Occipital lobe (tissue), 2 donors: ENCODE data around the gene TRUB2. TPM values are rescaled to one million over a fixed set of nuclear protein-coding genes. Genes with fewer than 3 reads are reported as not detected.
"Not testable (repeated sequence)": the region's sequence is repeated elsewhere in the genome, so short reads cannot be mapped to it uniquely, and the experiment has no call there.

Experiments used
- DNase-seq: peaks from one replicate; lab custom pipeline; 2025; lab: John Stamatoyannopoulos, UW
- total RNA-seq: library from RNA; depleted of rRNA; stranded (reverse); fragments of >200 nt; gene quantifications from one replicate; pipeline ENCODE4 v1.2.3, GENCODE V29; 2014

Gene TRUB2
- total RNA-seq, 1 donor from 2014 or later = 24.0 TPM

DNA sequence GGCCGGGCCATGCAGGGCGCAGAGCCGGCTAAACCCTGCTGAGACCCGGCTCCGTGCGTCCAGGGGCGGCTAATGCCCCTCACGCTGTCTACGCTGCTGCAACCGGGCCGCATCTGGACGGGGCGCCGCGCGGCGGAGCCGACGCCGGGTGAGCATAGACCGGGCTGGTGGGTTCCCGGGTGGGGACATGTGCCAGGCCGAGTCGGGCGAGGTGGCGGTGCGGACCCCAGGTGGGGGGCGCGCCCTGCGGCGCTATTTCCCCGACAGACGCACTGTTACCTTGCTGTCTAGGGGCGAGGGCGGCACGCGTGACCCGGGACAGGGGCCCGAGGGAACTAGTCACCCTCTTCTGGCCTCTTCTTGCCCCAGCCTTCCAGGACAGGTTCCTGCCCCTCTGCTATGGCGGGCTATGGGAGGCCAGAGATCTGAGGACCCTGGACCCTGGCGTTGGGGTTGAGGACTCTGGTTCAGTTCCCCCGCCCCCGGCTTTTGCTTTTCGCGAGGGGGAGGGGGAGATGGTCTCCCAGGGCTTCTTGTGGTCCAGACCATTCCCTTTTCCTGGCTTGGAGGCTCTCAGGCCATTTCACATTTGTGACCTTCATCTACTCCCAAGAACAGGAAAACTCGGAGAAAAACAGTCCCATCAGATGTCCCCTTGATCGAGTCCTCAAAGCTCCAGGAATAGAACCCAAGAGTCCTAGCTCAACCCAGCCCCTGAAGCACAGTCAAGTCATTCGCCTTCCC lies 18.6 kb upstream of the TRUB2 start:
- no peak for DNase-seq

DNA sequence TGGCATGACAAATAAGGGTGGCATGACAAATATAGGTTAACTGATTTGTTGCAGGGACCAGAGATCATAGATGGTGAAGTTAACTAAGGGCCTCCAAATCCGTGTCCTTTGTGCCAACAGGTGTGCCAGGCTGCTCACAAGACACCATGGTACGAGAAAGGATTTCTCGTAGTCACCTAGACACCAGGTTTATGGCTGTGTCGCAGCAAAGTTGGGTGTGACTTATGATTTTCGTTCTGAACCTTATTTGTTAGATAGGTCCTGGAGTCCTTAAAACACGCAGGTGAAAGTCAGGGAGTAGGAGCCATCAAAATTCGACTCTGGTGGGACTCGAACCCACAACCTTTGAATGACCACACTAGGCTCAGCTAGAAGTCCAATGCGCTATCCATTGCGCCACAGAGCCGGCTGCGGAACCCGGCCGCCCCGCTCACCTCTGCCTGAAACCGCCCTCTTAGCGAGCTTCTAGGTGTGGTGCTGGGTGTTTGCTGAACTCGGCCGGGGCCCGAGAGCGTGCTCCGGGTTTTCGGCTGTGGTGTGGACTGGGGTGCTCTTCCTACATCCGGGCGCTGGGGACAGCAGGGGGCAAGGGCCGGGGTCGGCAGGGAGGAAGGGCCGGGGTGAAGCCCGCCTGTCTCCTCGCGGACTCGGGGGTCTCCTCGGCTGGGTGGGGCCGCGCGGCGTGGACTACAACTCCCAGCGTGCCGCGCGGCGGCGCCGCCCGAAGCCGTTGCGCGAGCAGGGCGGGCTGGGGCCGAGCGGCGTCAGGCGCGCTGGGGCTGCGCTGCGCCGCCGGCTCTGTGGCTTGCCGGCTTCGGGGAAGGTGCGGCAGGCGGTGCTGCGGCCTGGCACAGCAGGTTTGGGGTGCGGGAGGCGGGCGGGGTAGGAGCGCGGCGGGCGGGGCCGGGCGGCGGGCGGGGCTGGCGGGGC lies 17.8 kb upstream of the TRUB2 start, which contains the start of gene SLC27A4:
TSS of gene SLC27A4 (plus strand) at position 767 of the 930 bp plus-strand sequence. CDS start 2,606 bp downstream, outside the sequence.
- DNase-seq = peak; percentile 66

DNA sequence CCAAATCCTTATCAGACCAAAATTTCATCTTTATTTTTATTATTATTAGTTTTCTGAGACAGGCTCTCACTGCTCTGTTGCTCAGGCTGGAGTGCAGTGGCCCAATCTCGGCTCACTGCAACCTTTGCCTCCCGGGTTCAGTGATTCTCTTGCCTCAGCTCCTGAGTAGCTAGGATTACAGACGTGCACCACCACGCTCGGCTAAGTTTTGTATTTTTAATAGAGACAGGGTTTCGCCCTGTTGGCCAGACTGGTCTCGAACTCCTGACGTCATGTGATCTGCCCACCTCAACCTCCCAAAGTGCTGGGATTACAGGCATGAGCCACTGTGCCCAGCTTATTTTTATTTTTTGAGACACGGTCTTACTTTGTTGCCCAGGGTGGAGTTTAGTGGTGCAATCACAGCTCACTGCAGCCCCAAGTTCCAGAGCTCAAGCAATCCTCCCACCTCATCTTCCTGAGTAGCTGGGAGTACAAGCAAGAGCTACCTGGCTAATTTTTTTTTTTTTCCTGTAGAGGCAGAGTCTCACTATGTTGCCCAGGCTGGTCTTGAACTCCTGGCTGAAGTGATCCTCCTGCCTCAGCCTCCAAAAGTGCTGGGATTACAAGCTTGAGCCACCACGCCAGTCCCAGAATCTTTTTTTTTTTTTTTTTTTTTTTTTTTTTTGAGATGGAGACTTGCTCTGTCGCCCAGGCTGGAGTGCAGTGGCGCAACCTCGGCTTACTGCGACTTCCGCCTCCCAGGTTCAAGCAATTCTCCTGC lies 16.8 kb upstream of the TRUB2 start:
- not testable (repeated sequence) for DNase-seq

DNA sequence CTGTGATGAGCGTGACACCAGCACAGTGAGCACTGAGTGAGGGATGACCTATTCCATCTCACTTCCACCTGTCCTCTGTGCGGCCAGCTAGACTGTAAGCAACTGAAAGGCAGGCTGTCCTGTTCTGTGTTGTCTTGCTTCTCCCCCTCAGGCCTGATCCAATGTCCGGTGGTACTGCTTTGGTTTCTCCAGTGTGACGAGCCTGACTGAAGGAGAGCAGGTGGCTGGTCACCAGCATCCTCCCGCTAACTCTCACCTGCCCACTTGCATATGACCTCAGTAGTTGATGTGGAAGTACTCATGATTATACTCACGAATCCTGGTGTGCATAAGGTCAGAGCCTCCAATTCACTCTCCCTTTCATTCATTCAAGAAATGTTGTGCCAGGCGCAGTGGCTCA lies 15.7 kb upstream of the TRUB2 start:
- no peak for DNase-seq

DNA sequence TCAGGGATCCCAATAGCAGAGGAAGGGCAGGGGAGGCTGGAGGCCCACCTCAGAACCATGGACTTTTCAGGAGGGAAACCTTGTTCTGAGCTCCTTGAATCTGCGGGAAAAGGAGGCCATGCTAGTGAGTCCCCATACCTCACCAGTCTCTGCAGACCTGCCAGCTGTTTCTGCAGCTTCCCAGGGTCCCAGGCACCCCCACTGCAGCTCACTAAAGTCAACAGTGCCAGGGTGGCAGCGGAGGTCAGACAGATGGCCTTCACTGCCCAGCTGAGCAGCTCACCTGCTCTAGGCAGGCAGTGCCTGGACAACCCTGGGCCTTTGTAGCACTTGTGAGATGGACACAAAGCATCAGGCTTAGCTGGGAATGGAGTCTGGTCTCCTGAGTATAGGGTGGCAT lies 13.7 kb upstream of the TRUB2 start:
- no peak for DNase-seq

DNA sequence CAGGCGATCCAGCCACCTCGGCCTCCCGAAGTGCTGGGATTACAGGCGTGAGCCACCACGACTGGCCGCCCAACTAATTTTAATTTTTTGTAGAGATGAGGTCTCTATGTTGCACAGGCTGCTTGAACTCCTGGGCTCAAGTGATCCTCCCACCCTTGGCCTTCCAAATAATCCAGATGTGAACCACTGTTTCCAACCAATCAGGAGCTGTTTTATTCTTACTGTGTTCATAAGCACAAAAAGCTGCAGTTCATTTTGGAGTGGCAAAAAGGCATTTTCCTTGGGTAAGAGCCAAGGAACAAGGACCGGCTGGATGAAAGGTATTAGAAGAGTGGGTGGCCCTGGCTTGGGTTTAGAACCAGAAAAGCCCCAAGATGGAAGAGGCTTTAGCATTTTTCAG lies 12.9 kb upstream of the TRUB2 start:
- no peak for DNase-seq

DNA sequence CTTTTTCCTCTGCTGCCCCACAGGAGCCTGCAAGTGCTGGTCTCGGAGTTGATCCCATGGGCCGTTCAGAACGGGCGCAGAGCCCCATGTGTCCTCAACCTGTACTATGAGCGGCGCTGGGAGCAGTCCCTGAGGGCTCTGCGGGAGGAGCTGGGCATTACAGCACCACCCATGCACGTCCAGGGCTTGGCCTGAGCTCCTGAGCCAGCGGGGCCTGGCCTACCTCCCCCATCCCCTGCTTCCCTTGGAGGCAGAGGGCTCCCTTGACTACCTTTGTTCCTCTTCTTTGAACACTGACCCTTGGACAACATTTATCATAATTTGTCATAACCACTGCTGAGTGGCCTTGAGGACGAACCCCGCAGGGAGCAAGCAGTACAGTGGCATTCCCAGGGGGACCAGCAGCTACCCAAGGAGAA lies 11.2 kb upstream of the TRUB2 start:
- no peak for DNase-seq

DNA sequence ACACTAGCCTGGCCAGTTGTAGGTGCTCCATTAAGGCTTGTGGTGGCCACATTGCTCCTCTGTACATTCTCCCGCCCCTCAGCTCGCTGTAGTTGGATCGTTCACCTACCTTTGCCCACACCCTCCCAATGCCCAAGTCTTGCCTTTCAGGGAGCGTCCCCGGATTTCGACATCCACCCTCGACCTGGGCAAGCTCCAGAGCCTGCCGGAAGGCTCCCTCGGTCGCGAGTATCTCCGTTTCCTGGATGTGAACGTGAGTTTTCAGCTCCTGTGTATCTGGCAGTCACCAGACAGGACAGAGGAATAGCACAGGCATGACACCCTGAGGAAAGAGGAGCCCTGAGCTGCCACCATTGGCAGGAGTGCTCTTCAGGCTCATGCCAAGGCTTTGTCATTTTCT lies 3.4 kb upstream of the TRUB2 start:
- no peak for DNase-seq

DNA sequence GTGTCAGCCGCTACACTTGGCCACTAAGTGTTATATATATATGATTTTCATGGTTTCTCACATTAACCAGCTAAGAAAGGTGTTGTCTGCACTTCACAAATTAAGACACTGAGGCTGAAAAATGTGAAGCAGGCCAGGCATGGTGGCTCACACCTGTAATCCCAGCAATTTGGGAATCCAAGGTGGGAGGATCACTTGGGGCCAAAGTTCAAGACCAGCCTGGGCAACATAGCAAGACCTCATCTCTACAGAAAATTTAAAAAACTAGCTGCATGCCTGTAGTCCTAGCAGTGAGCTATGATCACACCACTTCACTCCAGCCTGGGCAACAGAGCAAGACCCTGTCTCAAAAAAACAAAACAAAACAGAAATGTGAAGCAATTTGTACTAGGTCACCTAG lies 2.2 kb upstream of the TRUB2 start:
- DNase-seq = no peak

DNA sequence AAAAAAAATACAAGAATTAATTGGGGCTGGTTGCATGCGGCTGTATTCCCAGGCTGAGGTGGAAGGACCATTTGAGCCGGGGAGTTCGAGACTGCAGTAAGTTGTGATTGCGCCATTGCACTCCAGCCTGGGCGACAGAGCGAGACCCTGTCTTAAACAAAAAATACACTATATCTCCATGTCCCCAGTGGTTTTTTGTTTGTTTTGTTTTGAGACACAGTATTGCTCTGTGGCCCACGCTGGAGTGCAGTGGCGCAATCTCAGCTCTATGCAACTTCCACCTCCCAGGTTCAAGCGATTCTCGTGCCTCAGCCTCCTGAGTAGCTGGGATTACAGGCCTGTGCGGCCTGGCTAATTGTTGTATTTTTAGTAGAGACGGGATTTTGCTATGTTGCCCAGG lies 1.5 kb upstream of the TRUB2 start:
- DNase-seq = no peak

DNA sequence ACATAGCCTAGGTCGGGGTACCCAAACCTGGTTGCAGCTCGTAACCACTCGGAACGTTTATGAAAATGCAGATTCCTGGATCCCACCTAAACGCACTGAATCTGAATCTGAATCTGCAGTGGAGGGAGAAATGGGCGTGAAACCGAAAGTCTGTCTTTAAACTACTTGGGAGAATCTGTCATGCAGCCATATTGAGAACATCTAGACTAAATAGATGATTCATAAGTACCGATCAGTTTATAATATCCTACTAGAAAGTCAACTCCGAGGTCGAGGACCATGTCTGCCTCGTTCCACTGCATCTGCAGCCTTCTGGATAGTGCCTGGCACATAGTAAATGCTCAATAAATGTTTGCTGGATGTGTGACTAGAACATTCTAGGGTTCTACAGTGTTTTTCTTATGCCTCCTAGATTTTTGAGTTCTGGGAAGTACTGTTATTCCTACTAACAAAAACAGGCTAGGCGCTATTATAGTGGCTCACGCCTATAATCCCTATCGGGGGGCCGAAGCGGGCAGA lies 1.0 kb upstream of the TRUB2 start:
- no peak for DNase-seq

DNA sequence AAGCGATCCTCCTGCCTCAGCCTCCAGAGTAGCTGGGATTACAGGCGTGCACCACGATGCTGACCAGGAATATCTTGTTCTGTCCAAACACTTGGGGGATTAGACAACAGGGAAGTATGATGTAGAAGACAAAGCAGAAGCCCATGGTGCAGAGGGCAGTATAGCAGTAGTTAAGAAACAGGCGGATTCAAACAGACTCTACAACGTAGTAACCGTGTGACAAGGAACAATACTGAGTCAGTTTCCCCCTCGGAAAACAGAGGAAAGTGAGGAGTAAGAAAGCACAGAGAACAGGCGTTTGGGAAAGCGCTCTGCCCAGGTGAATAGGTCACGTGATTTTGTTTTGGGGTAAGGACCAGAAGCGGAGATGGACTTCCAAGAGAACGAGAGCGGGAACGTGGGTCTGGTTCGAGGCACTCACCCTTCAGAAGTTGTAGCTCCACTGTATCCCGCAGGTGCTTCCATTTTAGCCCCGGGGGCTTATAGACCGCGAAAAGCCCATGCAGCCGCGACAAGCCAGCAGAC lies 306 bp downstream of the TRUB2 start:
- no peak for DNase-seq

DNA sequence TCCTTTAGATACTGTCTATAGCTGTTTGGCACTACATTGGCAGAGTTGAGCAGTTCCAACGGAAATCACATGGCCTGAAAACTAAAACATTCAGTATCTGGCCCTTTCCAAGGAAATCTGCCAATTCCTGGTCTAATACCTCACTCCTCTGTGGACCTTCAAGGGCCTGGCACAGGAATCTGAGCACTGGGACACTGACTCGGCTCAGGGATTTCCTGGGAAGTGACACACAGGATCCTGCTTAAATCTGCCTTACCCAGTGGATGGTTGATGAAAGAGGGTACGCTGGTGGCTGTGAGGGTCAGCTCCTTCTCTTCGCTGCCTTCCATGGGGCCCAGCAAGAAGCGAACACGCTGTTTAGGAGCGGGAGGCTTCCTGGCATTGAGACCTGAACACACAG lies 904 bp downstream of the TRUB2 start:
- DNase-seq = no peak

DNA sequence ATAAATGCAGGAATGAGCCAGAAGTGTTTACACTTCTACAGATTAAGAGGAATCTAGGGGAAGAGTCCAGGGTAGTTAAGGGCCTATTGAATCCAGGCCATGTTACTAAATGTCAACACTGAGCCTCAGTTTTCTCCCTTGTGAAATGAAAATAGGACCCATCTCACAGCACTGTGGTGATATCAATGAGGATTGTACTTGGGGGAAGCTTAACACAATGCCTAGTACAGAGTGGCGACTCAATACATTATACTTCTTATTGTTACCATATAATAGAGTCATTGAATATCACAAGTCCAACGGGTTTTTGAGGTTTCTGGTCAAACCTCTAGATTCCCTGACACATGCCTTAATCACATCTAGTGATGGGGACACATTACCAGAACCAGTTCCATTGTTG lies 4.6 kb downstream of the TRUB2 start:
- DNase-seq = no peak

DNA sequence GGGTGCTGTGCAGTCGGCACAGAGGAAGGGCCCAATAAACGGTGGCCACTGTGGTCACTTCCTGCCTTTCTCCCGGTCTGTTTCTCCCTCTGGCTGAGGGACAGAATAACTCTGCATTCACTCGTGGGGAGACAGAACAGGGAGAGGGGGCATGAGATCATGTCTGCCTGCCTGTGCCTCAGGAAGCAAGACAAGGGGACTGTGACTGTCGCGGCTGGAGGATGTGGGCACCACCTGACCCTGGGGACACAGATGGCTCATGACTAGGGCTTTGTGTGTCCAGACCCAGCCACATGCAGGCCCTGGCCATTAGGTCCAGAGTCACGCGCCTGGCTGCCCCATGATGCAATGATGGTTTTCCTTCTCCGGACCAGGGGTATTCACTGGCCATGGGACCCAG lies 5.8 kb downstream of the TRUB2 start:
- DNase-seq = peak; percentile 82

DNA sequence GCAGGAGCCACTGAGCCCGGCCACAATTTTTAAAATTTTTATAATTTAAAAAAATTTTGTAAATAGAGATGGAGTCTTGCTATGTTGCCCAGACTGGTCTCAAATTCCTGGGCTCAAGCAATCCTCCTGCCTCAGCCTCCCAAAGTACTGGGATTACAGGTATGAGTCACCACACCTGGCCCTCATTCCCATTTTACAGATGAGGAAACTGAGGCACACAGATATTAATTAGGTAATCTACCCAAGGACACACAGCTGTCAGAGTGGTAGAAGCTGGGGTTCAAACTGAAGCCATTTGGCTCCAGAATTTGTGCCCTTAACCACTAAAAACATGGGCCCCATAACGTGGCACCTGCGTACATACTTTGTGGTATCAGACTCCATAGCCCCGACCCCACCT lies 7.5 kb downstream of the TRUB2 start:
- no peak for DNase-seq

DNA sequence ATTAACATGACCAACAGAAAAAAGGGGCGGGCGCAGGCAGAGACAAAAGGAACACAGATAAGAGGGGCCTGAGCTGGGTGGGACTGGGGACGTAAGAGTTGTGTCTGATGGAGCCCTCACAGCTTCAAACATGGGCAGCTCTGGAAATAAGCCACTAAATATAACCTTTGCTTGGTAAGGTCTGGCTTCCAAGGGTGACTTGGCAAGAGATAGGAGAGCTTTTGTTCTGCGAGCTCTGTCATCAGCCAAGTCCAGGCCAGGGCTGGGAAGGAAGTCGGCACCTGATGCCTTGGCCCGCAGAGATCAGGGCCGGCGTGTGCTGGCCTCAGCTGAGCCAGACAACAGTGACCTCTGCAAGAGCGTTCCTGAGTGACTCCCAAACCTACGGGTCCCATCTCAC lies 11.8 kb downstream of the TRUB2 start:
- no peak for DNase-seq

DNA sequence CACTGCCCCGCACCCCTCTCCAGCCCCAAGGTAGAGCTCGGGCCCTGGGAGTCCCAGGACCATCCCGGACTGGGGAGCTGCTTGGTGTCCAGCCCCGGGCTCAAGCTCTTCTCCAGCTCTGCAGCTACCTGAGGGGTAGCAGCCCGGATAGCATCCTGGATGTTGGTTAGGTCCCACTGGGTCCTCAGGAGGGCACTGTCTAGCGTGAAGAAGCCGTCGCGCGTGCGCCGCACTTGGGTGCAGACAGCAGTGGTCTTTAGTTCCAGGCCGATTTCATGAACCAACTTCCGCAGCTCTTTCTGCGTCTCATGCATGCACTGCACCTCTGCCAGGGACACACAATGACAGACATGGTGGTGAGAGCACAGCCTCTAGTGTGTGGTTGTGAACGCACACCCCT lies 12.7 kb downstream of the TRUB2 start:
- DNase-seq = no peak

DNA sequence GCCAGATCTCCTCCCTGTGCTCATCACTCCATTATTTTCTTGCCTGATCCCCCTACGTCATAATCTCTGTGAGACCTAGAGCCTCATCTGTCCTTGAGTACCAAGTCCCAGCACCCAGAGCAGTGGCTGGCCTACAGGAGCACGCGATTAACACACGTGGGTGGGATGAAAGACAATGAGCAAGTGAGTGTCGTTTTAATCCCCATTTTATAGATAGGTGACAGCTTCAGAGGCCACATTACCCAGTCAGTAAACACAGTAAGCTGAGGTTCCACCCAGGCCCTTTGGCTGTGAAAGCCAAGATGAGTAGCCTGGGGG lies 17.3 kb downstream of the TRUB2 start:
- DNase-seq = no peak

DNA sequence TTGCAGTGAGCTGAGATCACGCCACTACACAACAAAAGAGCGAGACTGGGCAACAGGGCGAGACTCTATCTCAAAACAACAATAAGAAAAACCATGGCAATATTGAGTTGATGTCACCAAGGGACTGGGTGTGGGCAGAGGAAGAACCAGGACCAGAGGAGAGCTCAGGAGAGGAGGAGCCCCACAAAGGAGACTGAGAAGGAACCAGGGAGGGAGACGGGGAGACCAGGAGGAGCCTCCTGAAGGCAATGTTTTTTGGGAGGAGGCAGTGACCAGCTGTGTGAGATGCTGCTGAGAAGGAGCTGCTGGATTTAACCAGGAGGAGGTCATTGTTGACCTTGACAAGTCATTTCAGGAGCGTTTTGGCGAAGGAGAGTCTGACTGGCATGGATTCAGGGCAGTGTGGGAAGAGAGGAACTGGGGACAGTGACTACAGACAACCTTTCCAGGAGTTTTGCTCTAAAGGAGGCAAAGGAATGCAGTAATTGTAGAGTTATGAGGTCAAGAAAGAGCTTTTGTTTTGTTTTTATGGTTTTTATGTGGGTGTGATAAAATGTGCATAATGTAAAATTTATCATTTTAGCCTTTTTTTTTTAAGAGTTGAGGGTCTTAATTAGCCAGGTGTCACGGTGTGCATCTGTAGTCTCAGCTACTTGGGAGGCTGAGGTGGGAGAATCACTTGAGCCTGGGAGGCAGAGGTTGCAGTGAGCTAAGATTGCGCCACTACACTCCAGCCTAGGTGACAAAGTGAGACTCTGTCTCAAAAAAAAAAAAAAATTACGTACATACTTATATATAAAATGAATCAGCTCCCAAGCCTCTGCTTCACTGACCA lies 17.9 kb downstream of the TRUB2 start:
- no peak for DNase-seq
